ENCODE results near the gene PDGFRB. TPM values are rescaled to one million over a fixed set of nuclear protein-coding genes. Genes with fewer than 3 reads are reported as not detected.

Gene PDGFRB
- total and polyA plus RNA-seq, 12 donors = 15.5 to 101 (median 42.9) TPM

DNA sequence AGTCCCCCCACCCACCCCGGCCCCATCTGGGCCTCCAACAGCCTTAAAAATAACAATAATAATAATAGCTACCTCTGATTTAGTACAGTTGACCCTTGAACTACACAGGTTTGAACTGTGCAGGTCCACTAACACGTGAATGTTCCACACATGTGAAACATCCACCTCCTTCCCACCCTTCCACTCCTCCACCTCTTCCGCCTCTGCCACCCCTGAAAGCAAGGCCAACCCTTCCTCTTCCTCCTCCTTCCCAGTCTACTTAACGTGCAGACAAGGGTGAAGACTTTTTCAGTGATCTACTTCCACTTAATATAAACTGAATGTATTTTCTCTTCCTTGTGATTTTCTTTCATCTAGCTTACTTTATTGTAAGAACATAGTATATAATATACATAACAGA, 10.8 kb downstream of the PDGFRB start:
- TF ChIP-seq, protein P1, sequence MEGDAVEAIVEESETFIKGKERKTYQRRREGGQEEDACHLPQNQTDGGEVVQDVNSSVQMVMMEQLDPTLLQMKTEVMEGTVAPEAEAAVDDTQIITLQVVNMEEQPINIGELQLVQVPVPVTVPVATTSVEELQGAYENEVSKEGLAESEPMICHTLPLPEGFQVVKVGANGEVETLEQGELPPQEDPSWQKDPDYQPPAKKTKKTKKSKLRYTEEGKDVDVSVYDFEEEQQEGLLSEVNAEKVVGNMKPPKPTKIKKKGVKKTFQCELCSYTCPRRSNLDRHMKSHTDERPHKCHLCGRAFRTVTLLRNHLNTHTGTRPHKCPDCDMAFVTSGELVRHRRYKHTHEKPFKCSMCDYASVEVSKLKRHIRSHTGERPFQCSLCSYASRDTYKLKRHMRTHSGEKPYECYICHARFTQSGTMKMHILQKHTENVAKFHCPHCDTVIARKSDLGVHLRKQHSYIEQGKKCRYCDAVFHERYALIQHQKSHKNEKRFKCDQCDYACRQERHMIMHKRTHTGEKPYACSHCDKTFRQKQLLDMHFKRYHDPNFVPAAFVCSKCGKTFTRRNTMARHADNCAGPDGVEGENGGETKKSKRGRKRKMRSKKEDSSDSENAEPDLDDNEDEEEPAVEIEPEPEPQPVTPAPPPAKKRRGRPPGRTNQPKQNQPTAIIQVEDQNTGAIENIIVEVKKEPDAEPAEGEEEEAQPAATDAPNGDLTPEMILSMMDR (IDR thresholded peaks at IDR 0.05) = no peak
- WGBS, 2 donors = 38 to 47% methylated on average over 4 of the region's 4 CpGs
- Histone ChIP-seq H3K9me3 (no peaks in the 10 kb centered on the region), H3K27ac (peak overlapping the region; percentile 53 to 92 (median 87)), H3K27me3 (no peaks in the 10 kb centered on the region), H3K4me3 (peak overlapping the region in 3 of 10 donors; percentile 7 to 25 (median 21)), H3K36me3 (peaks cover 0 to 8% (median 0%) of the 10 kb centered on the region in 9 donors), H3K4me1 (peaks cover 24 to 91% (median 67%) of the 10 kb centered on the region in 9 donors)
- DNase-seq = no peak
- intact Hi-C loops (cut with DNase I) = no loop called here
- ATAC-seq = no peak

DNA sequence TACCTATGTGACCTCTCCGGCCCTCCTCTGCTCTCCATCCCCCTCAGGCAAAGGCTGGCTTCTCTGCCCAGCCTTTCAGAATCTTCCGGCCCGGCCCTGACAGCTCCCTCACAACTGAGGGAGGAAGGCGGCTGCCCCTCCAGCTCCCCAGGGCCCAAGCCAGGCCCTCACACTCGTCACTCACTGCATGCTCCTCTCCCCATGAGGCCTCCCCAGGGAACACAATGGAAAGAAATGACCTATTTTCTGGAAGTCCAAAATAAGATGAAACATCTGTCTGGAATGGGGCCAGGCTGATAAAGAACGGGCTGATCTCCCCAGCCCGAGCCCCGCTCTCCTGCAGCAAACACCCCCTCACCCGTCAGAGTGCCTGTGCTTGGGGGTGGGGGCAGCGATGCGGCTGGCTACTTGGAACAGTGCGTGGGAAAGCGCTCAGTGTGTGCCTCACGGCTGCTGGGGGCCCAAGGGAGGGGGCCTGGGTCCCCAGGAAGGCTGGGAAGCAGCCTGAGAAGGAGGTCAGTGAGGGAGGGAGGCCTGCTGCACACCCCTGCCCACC, 11.3 kb downstream of the PDGFRB start:
- Histone ChIP-seq H3K27me3 (no peaks in the 10 kb centered on the region), H3K4me1 (peaks cover 27 to 95% (median 73%) of the 10 kb centered on the region in 9 donors), H3K27ac (peak overlapping the region; percentile 78 to 92 (median 87)), H3K36me3 (peaks cover 0 to 8% (median 0%) of the 10 kb centered on the region in 9 donors), H3K9me3 (no peaks in the 10 kb centered on the region), H3K4me3 (peak overlapping the region in 8 of 10 donors; percentile 21 to 38 (median 26))
- DNase-seq (peak; percentile 80 to 92), ATAC-seq (peak; percentile 68 to 78 (median 71))
- 46 to 54% methylated on average over 14 of the region's 14 CpGs for WGBS, 2 donors
- intact Hi-C loops (cut with DNase I) = no loop called here
- TF ChIP-seq, protein P1 (IDR thresholded peaks at IDR 0.05) = no peak

DNA sequence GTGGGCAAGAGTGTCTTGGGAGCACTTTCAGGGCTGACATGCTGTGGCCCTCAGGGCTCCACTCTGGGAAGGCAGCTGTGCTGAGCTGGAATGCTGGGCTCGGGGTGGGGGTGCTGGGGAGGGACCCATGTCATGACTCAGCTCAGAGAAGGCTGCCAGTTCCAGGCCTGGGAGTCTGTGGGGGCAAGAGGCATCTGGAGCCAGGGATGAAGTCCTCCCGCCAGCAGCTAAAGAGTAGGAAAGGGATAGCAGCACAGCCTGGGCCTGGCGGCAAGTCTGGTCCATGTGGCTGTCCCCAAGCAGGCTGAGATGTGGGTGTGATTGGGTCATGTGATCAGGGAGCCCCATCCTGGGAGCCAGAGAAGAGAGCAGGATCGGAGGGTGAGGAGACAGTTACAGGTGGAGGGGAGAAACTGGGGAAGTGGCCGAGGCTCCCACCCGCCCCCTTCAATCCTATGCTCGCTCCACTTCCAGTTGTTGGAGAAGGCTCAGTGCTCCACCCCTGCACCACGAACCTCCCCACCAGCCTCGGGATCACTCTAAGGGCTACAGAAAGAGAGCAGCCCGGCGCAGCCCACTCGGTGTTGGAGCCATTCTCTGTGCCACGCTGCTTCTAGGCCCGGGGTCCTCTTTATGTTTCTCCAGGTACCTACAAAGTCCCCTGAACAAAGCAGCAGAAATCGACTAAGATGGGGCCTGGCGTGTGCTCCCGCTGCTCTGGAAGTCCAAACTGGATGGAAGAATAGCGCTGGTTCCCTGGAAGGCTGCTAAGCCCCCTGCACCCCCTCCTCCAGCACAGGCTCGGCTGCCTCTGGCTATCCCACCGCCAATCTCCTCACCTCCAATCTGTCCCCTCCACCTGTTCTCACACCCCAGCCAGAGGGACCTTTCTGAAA, 12.0 kb downstream of the PDGFRB start:
- no peaks in the 10 kb centered on the region for H3K9me3 ChIP-seq
- TF ChIP-seq, protein P1 (IDR thresholded peaks at IDR 0.05) = no peak
- H3K27me3 ChIP-seq = no peaks in the 10 kb centered on the region
- WGBS, 2 donors = 67 to 70% methylated on average over 20 of the region's 20 CpGs
- ATAC-seq = peak; percentile 38 to 72 (median 57)
- peaks cover 35 to 97% (median 77%) of the 10 kb centered on the region in 9 donors for H3K4me1 ChIP-seq
- H3K36me3 ChIP-seq = peaks cover 0 to 6% (median 0%) of the 10 kb centered on the region in 9 donors
- DNase-seq = peak; percentile 74 to 81
- intact Hi-C loops (cut with DNase I) = no loop called here
- H3K27ac ChIP-seq = peak overlapping the region; percentile 78 to 92 (median 87)
- peak overlapping the region in 8 of 10 donors; percentile 21 to 38 (median 26) for H3K4me3 ChIP-seq

DNA sequence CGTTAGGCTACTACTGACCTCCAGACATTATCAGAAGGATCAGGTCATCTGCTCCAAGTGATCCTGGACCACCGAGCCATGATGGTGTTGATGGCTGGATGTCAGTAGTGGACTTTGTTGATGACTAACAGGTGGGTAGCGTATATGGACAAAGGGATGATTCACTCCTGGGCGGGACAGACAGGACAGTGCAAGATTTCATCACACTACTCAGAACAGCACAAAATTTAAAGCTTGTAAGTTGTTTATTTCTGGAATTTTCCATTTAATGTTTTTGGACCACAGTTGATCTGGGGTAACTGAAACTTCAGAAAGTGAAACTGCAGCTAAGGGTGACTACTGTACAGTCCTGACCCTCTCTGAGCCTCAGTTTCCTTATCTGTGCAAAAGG, 12.7 kb downstream of the PDGFRB start:
- H3K27ac ChIP-seq = peak overlapping the region; percentile 78 to 92 (median 87)
- intact Hi-C loops (cut with DNase I) = no loop called here
- H3K4me1 ChIP-seq = peaks cover 41 to 97% (median 79%) of the 10 kb centered on the region in 9 donors
- no peaks in the 10 kb centered on the region for H3K9me3 ChIP-seq
- ATAC-seq = peak in 4 of 8 donors; percentile 4 to 45 (median 26)
- DNase-seq = peak in 1 of 2 donors; percentile 15
- no peaks in the 10 kb centered on the region for H3K36me3 ChIP-seq
- peak overlapping the region in 3 of 10 donors; percentile 30 to 38 (median 32) for H3K4me3 ChIP-seq
- TF ChIP-seq, protein P1 (IDR thresholded peaks at IDR 0.05) = no peak
- H3K27me3 ChIP-seq = no peaks in the 10 kb centered on the region
- 63 to 66% methylated on average over 4 of the region's 4 CpGs for WGBS, 2 donors
